GM21723 (cell line): ENCODE data around the gene MXD1.

ENCODE experiments used
- ATAC-seq: cut with Tn5 transposase; IDR thresholded peaks from one replicate; pipeline ENCODE4 v1.9.1; 2021; ENCODE audit warnings: mild to moderate bottlenecking, moderate library complexity; ENCODE audit not compliant: unreplicated experiment

Gene MXD1

GRCh38 chr2:69975853-69976462 is 61.0 kb downstream of the MXD1 start:
- ATAC-seq = no peak

GRCh38 chr2:69977186-69977585 is 62.3 kb downstream of the MXD1 start:
- ATAC-seq = no peak

- no peak for ATAC-seq
These were observed 63.1 kb downstream of the MXD1 start for GRCh38 chr2:69977906-69978482.

GRCh38 chr2:69979902-69980807 is 65.2 kb downstream of the MXD1 start:
- no peak for ATAC-seq

- ATAC-seq = no peak
These were observed 68.6 kb downstream of the MXD1 start for GRCh38 chr2:69983392-69983966.

- ATAC-seq = no peak
These were observed 70.3 kb downstream of the MXD1 start for GRCh38 chr2:69985216-69985615.

- ATAC-seq = no peak
These were observed 70.8 kb downstream of the MXD1 start for GRCh38 chr2:69985688-69986087.

- ATAC-seq = no peak
These were observed 71.8 kb downstream of the MXD1 start for GRCh38 chr2:69986691-69987090.

- no peak for ATAC-seq
These were observed 73.3 kb downstream of the MXD1 start for GRCh38 chr2:69988086-69988635.

GRCh38 chr2:69989009-69989408 is 74.1 kb downstream of the MXD1 start:
- no peak for ATAC-seq

- no peak for ATAC-seq
These were observed 74.7 kb downstream of the MXD1 start for GRCh38 chr2:69989441-69990105.
